ENCODE data around the gene RNF150. TPM values are rescaled to one million over a fixed set of nuclear protein-coding genes. Genes with fewer than 3 reads are reported as not detected.
A peak's percentile ranks its signal among the peaks of the same experiment; 100 is the strongest.

The RNF150 gene
- total and polyA plus RNA-seq, 12 donors = 10.8 to 131 (median 93.3) TPM

- Histone ChIP-seq H3K4me1 (peaks cover 0 to 18% (median 12%) of the 10 kb centered on the region in 9 donors), H3K36me3 (no peaks in the 10 kb centered on the region), H3K9me3 (peaks cover 0 to 8% (median 0%) of the 10 kb centered on the region in 11 donors), H3K27ac (no peak overlapping the region), H3K4me3 (no peak overlapping the region), H3K27me3 (no peaks in the 10 kb centered on the region)
- TF ChIP-seq CTCF (IDR thresholded peaks at IDR 0.05) = no peak
- intact Hi-C loops (cut with DNase I) = loop anchor here in 1 of 10 donors (10.0 kb wide), 1 partner anchor 145 kb away; no protein-coding TSS in a partner anchor
- ATAC-seq (no peak), DNase-seq (no peak)
Measured at GRCh38 chr4:141009931-141010330, 123.3 kb downstream of the RNF150 start.

DNA sequence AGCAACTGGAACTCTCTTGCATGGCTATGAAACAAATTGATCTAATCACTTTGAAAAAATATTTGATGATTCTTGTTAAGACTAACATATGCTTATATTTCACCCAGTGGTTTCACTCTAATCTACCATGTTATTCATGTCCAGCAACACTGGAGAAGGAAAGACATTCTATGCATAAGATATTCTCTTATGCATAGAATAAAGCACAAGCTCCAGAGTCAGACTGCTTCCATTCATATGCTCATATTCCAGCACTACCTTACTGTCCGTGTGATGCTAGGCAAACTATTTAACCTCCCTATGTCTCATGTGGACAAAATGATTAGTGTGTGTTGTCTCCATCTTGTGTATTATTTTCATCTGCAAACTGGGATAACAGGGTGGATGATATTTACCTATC is 124.1 kb downstream of the RNF150 start:
- no peak for TF ChIP-seq CTCF (IDR thresholded peaks at IDR 0.05)
- DNase-seq = no peak
- Histone ChIP-seq H3K27me3 (no peaks in the 10 kb centered on the region), H3K36me3 (no peaks in the 10 kb centered on the region), H3K4me3 (no peak overlapping the region), H3K4me1 (peaks cover 0 to 18% (median 13%) of the 10 kb centered on the region in 9 donors), H3K27ac (no peak overlapping the region), H3K9me3 (peaks cover 0 to 8% (median 0%) of the 10 kb centered on the region in 11 donors)
- 95 to 98% methylated on average over 1 of the region's 1 CpG for WGBS, 2 donors
- no peak for ATAC-seq
- intact Hi-C loops (cut with DNase I) = loop anchor here in 1 of 10 donors (10.0 kb wide), 1 partner anchor 144 kb away; no protein-coding TSS in a partner anchor

DNA sequence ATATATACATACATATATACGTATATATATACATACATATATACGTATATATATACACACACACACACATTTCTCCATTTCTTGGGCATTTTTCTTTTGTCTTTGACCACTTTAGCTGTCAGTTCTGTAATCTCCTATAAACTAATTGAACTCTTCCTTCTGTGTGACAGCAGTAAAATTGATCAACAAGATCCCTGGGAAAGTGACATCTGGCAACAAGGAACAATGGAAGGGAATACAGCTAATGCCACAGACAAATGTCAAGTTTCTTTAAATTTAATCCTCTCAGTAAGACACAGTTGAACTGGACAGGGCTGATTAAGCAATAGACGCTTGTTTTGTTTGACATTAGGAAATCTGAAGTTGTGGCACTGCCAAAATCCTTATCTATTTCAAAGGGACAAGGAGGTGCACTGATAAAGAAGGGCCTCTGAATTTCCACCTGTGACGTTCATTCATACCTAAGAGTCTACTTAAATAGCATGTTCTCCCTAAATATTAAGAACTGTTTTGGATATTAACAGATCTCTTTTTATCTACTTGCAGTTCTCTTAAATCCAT is 126.9 kb downstream of the RNF150 start:
- H3K27ac ChIP-seq = peak overlapping the region in 3 of 10 donors; percentile 6 to 25 (median 17)
- WGBS, 2 donors = 63 to 67% methylated on average over 4 of the region's 4 CpGs
- H3K4me3 ChIP-seq = no peak overlapping the region
- no peak for TF ChIP-seq CTCF (IDR thresholded peaks at IDR 0.05)
- ATAC-seq (no peak), DNase-seq (no peak)
- H3K4me1 ChIP-seq = peaks cover 0 to 27% (median 16%) of the 10 kb centered on the region in 9 donors
- no peaks in the 10 kb centered on the region for H3K27me3 ChIP-seq
- no peaks in the 10 kb centered on the region for H3K36me3 ChIP-seq
- H3K9me3 ChIP-seq = peaks cover 0 to 8% (median 0%) of the 10 kb centered on the region in 11 donors
- intact Hi-C loops (cut with DNase I) = loop anchor here in 1 of 10 donors (10.0 kb wide), 1 partner anchor 142 kb away; no protein-coding TSS in a partner anchor

DNA sequence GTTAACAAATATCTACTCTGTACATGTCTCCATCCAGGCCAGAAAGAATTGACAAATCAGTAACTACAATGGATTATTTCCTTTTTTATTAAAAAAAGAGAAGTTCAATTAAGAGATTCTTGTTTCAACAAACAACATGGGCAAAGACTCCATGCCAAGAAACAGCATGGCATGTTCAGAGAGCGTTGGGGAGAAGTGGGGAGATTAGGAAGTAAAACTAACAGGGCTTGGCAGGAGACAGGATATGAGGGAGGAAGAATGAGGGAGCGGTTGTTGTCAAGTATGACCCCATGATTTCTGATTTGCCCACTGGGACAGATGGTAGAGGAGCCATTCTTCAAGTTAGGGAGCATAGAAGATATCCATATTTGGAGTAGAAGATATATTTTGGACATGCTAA is 128.4 kb downstream of the RNF150 start:
- peaks cover 0 to 8% (median 0%) of the 10 kb centered on the region in 11 donors for H3K9me3 ChIP-seq
- no peak for TF ChIP-seq CTCF (IDR thresholded peaks at IDR 0.05)
- H3K27me3 ChIP-seq = no peaks in the 10 kb centered on the region
- H3K4me1 ChIP-seq = peaks cover 0 to 37% (median 13%) of the 10 kb centered on the region in 9 donors
- ATAC-seq (no peak), DNase-seq (no peak)
- 55 to 70% methylated on average over 2 of the region's 2 CpGs for WGBS, 2 donors
- H3K27ac ChIP-seq = peak overlapping the region in 4 of 10 donors; percentile 1 to 79 (median 15)
- intact Hi-C loops (cut with DNase I) = loop anchor here in 2 of 10 donors (5.0 to 10.0 kb wide), 2 partner anchors 127 to 140 kb away; partner anchors contain the start of gene RNF150 (in 1 of the 2)
- no peak overlapping the region for H3K4me3 ChIP-seq
- H3K36me3 ChIP-seq = no peaks in the 10 kb centered on the region

Measured in heart right ventricle (tissue), 16 donors.